ENCODE results near the gene NUP88.
A peak's percentile ranks its signal among the peaks of the same experiment; 100 is the strongest.
"Not testable (repeated sequence)": the region's sequence is repeated elsewhere in the genome, so short reads cannot be mapped to it uniquely, and the experiment has no call there.

The NUP88 gene

DNA sequence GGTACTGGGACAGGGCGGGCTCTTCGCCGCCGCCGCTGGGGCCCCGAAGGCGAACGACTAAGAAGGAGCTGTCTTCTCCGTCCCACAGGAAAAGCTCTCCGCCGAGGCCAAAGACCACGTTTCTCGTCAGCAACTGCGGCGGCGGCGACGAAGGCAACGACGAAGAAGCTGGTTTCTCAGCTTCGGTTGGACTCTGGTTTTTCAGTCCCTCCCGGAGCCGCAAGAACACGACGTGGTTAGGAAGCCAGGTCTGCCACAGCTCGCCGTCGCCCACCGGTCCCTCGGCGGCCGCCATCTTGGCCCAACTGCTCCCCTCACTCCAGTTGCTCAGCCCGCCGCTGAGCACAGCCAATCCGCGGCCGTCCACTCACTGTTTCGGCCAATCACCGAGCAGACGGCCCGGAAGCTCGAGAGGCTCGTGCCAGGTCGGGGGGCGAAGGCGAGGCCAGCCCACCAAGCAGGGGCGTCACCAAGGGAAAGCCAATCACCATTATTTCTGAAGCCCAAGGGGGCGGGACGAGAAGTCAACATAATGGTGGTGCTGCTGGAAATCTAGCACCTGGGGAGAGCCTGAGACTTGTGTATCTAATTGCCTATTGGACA lies at the start of gene NUP88:
TSS of gene NUP88 (minus strand) at position 307 of the 603 bp plus-strand sequence. CDS start at position 295, 12 bp downstream.
- peak; percentile 99 for DNase-seq
- in situ Hi-C loops (cut with HindIII; ENCODE audit: low pct_ligation_motif_present, low pct_unique_long_range_greater_than_20kb, low sequenced_read_pairs), result no loop called here

GRCh38 chr17:5468075-5468473 lies 48.6 kb upstream of the NUP88 start:
- in situ Hi-C loops (cut with HindIII; ENCODE audit: low pct_ligation_motif_present, low pct_unique_long_range_greater_than_20kb, low sequenced_read_pairs), result no loop called here
- DNase-seq, result no peak

DNA sequence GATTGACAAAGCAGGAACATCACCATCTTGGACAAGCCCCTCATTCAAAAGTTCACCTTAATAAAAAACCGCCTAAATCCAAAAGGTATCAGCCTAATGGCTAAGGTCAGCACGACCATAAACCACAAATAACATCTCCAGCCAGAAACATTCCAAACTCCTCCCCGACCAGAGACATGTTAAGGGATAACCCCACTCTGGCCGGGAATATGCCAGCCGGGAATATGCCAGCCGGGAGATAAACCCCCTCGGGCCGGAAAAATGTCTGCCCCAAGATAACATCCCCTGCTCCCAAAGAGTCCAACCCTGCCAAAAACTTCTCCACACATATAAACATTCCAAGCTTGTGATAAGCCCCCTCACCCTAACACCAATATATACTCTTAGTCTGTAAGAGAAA lies 48.0 kb upstream of the NUP88 start:
- in situ Hi-C loops (cut with HindIII; ENCODE audit: low pct_ligation_motif_present, low pct_unique_long_range_greater_than_20kb, low sequenced_read_pairs), result no loop called here
- no peak for DNase-seq

DNA sequence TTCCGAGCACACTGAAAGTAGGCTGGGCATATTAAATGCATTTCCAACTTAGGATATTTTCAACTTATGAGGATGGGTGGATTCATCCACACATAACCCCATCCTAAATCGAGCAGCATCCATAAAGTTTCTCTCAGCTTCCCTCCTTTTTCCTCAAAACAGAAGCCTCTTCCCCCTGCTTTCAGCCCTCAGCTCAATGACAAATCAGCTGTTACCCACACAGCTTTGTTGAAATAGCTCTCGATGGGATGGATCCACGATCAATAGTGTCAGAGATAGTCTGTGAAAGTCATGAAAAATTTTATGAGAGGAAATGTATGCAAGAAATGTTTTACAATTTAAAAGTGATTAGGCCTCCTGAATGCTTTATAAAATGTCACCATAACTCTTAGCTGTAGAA lies 46.8 kb upstream of the NUP88 start:
- no peak for DNase-seq
- in situ Hi-C loops (cut with HindIII; ENCODE audit: low pct_ligation_motif_present, low pct_unique_long_range_greater_than_20kb, low sequenced_read_pairs), result no loop called here

DNA sequence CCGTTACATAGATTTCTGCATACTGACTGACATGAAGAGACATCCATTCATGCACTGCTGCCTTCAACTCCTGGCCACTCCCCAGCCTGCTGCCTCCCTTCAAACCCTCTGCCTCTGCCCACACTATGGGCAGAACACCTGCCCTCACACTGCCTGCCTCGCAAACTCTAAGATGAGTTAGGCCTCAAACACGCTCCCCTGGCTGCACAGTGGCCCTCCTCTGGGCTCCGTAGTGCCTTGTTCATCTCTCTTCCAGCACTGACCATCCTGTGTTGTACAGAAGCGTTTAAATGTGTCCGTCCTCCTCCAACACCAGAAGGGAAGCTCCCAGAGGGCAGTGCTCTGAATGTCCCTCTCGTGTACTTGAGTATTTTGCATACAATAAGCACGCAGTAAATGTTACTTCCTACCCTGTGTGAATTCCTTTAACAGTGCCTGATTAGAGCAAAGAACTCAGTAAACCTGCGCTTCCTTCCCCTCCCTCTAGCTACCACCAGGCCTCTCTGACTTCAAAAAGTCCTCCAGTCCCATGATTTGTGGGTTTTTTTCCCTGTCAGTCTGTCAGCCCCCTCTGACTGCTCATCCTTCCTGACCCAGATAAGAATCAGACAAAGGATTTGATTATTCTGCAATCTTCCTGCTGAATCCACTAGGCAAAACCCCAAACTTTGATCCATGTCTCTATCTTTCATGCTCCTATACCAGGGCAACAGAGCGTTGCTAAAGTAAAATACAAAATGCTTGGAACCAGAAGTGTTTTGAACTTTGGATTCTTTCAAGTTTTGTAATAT lies 45.5 kb upstream of the NUP88 start:
- in situ Hi-C loops (cut with HindIII; ENCODE audit: low pct_ligation_motif_present, low pct_unique_long_range_greater_than_20kb, low sequenced_read_pairs), result no loop called here
- no peak for DNase-seq

DNA sequence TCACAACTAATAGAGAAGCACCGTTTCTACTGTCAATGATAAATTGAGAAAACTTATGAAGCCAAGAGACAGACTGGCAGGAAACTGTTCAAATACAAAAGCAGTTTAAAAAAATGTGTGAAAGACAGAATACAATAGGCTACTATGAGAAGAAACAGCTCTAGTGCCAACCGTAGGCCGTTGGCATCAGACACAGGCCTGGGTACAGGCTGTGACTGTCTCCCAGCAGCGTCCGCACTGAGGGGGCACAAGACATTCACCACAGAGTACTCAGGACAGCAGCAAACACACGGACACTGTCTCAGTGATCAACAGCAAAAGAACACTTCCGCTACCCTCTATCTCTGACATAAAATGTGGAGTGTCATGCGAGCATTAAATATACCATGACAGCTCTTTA lies 27.3 kb upstream of the NUP88 start:
- no peak for DNase-seq
- in situ Hi-C loops (cut with HindIII; ENCODE audit: low pct_ligation_motif_present, low pct_unique_long_range_greater_than_20kb, low sequenced_read_pairs), result no loop called here

GRCh38 chr17:5444209-5444608 lies 24.7 kb upstream of the NUP88 start:
- DNase-seq, result no peak
- in situ Hi-C loops (cut with HindIII; ENCODE audit: low pct_ligation_motif_present, low pct_unique_long_range_greater_than_20kb, low sequenced_read_pairs), result no loop called here

DNA sequence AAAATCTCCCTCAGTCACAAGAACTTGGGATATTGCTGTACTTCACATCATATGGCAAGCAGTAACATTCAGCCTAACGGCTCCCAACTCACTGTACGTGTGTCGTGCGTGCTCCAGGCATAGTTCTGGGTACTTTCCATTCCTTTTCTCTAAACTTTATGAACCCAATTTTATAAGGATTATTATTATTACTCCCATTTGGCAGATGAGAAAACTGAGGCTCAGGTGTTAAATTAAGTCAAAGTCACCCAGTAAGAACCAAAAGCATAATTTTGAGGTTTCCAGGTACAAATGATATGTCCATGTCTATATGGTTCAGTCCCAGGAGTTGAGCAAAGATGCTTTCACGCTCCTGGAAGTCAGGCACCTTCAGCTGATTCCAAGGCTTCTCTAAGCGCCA lies 24.3 kb upstream of the NUP88 start:
- in situ Hi-C loops (cut with HindIII; ENCODE audit: low pct_ligation_motif_present, low pct_unique_long_range_greater_than_20kb, low sequenced_read_pairs), result no loop called here
- no peak for DNase-seq

- DNase-seq, result no peak
- in situ Hi-C loops (cut with HindIII; ENCODE audit: low pct_ligation_motif_present, low pct_unique_long_range_greater_than_20kb, low sequenced_read_pairs), result no loop called here
Observed at GRCh38 chr17:5439446-5439764, 19.9 kb upstream of the NUP88 start.

- in situ Hi-C loops (cut with HindIII; ENCODE audit: low pct_ligation_motif_present, low pct_unique_long_range_greater_than_20kb, low sequenced_read_pairs), result no loop called here
- peak; percentile 97 for DNase-seq
Observed at GRCh38 chr17:5438716-5439445, 19.4 kb upstream of the NUP88 start, which contains the start of gene C1QBP. C1QBP (minus strand) TSS chr17:5439155; CDS start chr17:5439073, 82 bp downstream.

GRCh38 chr17:5437721-5438317 lies 18.4 kb upstream of the NUP88 start:
- DNase-seq, result peak; percentile 52
- in situ Hi-C loops (cut with HindIII; ENCODE audit: low pct_ligation_motif_present, low pct_unique_long_range_greater_than_20kb, low sequenced_read_pairs), result no loop called here

- in situ Hi-C loops (cut with HindIII; ENCODE audit: low pct_ligation_motif_present, low pct_unique_long_range_greater_than_20kb, low sequenced_read_pairs); DNase-seq: not testable (repeated sequence)
Observed at GRCh38 chr17:5435781-5436315, 16.4 kb upstream of the NUP88 start.

GRCh38 chr17:5434984-5435383 lies 15.5 kb upstream of the NUP88 start:
- in situ Hi-C loops (cut with HindIII; ENCODE audit: low pct_ligation_motif_present, low pct_unique_long_range_greater_than_20kb, low sequenced_read_pairs), result no loop called here
- no peak for DNase-seq

- in situ Hi-C loops (cut with HindIII; ENCODE audit: low pct_ligation_motif_present, low pct_unique_long_range_greater_than_20kb, low sequenced_read_pairs), result no loop called here
Observed at GRCh38 chr17:5431949-5432556, 12.6 kb upstream of the NUP88 start.

DNA sequence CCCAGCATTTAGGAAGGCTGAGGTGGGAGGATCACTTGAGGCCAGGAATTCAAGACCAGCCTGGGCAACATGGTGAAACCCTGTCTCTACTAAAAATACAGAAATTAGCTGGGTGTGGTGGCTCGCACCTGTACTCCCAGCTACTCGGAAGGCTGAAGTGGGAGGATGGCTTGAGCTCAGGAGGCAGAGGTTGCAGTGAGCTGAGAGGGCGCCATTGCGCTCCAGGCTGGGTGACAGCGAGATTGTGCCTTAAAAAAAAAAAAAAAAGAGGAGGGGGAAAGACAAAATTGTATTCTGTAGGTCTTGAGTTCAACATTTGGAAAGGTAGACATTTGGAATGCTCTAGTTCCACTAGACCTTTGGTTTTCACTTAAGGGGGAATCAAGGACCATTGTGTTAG lies 11.8 kb upstream of the NUP88 start:
- not testable (repeated sequence) for DNase-seq

More at GRCh38 chr17:5431949-5432556, 12.6 kb upstream of the NUP88 start:
- DNase-seq, result no peak

DNA sequence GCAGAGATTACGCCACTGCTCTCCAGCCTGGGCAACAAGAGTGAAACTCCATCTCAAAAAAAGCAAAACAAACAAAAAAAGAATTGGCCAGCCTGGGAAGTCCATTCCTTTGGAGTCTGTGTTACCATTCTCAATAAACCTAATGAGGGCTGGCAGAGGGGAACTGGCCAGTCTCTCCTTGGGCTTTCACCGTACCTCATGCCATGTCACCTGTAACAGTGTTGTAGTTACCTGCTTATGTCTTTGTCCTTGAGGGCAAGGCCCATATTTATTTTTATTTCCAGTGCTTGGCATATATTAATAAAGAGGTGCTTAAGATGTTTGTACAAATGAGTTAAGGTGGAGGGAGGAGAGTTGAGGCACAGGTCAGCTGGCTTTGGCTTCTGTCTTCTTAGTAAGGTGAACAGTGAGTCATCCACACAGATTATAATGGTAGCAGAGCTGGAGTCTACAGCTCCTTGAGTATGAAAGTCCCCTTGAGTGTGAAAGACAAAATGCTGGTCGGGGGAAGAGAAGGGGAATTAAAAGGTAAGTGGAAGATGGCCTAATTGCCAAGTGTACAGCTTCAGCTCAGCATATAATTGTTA lies 11.0 kb upstream of the NUP88 start:
- DNase-seq, result no peak
- in situ Hi-C loops (cut with HindIII; ENCODE audit: low pct_ligation_motif_present, low pct_unique_long_range_greater_than_20kb, low sequenced_read_pairs), result no loop called here

More for the DNA sequence above, 11.8 kb upstream of the NUP88 start:
- in situ Hi-C loops (cut with HindIII; ENCODE audit: low pct_ligation_motif_present, low pct_unique_long_range_greater_than_20kb, low sequenced_read_pairs), result not testable (repeated sequence)

DNA sequence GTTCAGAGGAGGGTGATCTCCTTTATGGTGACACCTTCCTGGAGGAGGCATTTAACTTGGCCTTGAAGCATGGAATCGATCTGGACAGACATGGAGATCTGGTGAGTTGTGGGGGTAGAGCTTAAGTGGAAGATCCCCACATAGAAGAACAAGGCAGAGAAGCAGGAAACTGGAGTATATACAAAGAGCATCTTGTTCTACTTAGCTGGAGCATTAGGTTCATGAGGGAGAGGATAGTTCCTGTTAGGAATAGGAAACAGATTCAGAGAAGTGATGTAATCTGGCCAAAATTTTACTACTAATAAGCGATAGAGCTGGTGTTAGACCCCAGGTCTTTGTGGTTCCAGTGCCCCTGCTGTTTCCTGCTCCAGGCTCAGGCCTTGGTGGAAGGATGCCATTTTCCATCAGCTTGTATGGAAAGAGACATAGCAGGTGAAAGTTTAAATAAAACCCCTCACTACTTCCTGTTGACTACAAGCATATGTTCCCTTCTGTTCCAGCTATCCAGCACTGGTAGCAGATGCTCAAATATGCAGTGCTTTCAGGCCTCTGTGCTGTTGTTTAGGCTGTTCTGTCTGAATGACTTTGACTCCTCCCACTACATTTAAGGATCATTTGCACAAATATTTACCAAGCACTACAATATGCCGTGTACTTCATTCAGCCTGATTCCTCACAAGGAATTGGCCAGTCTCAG lies 9.9 kb upstream of the NUP88 start:
- in situ Hi-C loops (cut with HindIII; ENCODE audit: low pct_ligation_motif_present, low pct_unique_long_range_greater_than_20kb, low sequenced_read_pairs), result no loop called here
- DNase-seq, result no peak

DNA sequence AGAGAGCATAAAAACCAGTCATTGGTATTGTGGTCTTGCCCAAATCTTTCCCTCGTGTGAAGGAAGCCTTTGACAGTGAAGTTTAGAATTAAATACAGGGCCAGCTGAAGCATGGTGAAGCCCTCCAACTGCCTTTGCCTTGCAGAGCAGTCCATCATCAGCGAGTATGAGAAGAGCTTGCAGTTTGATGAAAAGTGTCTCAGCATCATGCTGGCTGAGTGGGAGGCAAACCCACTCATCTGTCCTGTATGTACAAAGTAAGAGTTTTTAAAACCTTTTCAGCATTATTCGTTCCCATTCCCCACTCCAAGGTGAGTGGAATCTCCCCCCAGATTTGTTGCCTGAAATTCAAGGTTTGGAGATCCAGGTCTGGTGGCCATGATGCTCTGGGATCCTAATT lies 6.4 kb upstream of the NUP88 start:
- in situ Hi-C loops (cut with HindIII; ENCODE audit: low pct_ligation_motif_present, low pct_unique_long_range_greater_than_20kb, low sequenced_read_pairs), result no loop called here

More for the DNA sequence above, 6.4 kb upstream of the NUP88 start:
- DNase-seq, result no peak

Data from ACHN (cell line).